ENCODE results near the gene FRAT1. TPM values are rescaled to one million over a fixed set of nuclear protein-coding genes. Genes with fewer than 3 reads are reported as not detected.

The FRAT1 gene
- total and polyA plus RNA-seq, 2 of the 13 experiments (the other 11 are each of a cell fraction or from before 2014, with no cell fraction given), result 1.7 to 2.3 TPM

DNA sequence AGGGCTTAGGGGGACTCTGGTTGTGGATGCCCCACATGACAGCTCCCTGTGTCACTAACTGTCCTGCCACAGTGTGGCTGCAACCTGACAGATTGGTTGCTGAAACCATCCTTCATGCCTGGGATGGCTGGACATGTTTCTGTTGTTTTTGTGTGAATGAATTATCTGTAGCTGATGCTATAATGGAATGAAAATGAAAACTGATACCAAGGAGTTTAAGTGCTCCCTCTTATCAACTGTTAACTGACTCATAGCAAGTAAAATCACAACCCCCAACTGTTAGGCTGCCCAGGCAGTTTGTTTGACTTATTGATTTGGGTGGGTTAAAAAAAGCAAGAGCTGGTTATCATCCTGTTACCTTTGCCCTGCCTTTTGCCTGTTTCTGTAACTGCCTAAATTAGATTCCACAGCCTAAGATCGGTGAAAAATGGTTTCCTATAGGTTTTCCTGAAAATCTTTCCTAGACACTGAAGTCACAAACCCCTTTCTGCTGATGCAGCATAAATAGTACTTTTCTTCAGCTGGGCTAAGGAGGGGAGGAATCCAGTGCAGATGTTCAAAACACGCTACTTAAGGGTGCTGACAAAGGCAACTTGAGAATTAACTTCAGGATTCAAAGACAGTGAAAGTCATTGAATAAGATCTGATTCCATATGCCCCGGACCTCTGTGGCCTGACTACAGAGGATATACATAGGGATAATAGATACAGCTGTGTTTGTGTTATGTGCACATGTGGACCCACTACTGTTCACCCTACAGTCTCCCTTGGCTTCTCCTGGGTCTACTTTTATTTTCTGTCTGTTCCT, 9.8 kb downstream of the FRAT1 start (continued):
- TF ChIP-seq, protein P1, sequence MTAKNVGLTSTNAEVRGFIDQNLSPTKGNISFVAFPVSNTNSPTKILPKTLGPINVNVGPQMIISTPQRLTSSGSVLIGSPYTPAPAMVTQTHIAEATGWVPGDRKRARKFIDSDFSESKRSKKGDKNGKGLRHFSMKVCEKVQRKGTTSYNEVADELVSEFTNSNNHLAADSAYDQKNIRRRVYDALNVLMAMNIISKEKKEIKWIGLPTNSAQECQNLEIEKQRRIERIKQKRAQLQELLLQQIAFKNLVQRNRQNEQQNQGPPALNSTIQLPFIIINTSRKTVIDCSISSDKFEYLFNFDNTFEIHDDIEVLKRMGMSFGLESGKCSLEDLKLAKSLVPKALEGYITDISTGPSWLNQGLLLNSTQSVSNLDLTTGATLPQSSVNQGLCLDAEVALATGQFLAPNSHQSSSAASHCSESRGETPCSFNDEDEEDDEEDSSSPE (CRISPR knock-in tag; IDR thresholded peaks at IDR 0.05), result peak; percentile 23; the same call in 1 of the 2 replicates
- TF ChIP-seq, protein P2, sequence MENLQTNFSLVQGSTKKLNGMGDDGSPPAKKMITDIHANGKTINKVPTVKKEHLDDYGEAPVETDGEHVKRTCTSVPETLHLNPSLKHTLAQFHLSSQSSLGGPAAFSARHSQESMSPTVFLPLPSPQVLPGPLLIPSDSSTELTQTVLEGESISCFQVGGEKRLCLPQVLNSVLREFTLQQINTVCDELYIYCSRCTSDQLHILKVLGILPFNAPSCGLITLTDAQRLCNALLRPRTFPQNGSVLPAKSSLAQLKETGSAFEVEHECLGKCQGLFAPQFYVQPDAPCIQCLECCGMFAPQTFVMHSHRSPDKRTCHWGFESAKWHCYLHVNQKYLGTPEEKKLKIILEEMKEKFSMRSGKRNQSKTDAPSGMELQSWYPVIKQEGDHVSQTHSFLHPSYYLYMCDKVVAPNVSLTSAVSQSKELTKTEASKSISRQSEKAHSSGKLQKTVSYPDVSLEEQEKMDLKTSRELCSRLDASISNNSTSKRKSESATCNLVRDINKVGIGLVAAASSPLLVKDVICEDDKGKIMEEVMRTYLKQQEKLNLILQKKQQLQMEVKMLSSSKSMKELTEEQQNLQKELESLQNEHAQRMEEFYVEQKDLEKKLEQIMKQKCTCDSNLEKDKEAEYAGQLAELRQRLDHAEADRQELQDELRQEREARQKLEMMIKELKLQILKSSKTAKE (CRISPR knock-in tag; IDR thresholded peaks at IDR 0.05; ENCODE audit: borderline replicate concordance), result peak; percentile 67; the same call in 1 of the 2 replicates
- TF ChIP-seq, protein P3, sequence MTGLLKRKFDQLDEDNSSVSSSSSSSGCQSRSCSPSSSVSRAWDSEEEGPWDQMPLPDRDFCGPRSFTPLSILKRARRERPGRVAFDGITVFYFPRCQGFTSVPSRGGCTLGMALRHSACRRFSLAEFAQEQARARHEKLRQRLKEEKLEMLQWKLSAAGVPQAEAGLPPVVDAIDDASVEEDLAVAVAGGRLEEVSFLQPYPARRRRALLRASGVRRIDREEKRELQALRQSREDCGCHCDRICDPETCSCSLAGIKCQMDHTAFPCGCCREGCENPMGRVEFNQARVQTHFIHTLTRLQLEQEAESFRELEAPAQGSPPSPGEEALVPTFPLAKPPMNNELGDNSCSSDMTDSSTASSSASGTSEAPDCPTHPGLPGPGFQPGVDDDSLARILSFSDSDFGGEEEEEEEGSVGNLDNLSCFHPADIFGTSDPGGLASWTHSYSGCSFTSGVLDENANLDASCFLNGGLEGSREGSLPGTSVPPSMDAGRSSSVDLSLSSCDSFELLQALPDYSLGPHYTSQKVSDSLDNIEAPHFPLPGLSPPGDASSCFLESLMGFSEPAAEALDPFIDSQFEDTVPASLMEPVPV (CRISPR knock-in tag; IDR thresholded peaks at IDR 0.05), result 0 out of 2 replicates have a peak, but pooled peaks have one; percentile 12
- TF ChIP-seq ZNF569 (CRISPR knock-in tag; IDR thresholded peaks at IDR 0.05; ENCODE audit: borderline replicate concordance) (no peak), CREB1 (IDR thresholded peaks at IDR 0.05) (no peak), CREB1 (CRISPR knock-in tag; IDR thresholded peaks at IDR 0.05) (peak; percentile 79), MEF2D (CRISPR knock-in tag; IDR thresholded peaks at IDR 0.05) (peak; percentile 100)
- TF ChIP-seq, protein P4, sequence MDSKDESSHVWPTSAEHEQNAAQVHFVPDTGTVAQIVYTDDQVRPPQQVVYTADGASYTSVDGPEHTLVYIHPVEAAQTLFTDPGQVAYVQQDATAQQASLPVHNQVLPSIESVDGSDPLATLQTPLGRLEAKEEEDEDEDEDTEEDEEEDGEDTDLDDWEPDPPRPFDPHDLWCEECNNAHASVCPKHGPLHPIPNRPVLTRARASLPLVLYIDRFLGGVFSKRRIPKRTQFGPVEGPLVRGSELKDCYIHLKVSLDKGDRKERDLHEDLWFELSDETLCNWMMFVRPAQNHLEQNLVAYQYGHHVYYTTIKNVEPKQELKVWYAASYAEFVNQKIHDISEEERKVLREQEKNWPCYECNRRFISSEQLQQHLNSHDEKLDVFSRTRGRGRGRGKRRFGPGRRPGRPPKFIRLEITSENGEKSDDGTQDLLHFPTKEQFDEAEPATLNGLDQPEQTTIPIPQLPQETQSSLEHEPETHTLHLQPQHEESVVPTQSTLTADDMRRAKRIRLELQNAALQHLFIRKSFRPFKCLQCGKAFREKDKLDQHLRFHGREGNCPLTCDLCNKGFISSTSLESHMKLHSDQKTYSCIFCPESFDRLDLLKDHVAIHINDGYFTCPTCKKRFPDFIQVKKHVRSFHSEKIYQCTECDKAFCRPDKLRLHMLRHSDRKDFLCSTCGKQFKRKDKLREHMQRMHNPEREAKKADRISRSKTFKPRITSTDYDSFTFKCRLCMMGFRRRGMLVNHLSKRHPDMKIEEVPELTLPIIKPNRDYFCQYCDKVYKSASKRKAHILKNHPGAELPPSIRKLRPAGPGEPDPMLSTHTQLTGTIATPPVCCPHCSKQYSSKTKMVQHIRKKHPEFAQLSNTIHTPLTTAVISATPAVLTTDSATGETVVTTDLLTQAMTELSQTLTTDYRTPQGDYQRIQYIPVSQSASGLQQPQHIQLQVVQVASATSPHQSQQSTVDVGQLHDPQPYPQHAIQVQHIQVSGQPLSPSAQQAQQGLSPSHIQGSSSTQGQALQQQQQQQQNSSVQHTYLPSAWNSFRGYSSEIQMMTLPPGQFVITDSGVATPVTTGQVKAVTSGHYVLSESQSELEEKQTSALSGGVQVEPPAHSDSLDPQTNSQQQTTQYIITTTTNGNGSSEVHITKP (CRISPR knock-in tag; IDR thresholded peaks at IDR 0.05; ENCODE audit: low read depth), result peak; percentile 86
- TF ChIP-seq, protein P5, sequence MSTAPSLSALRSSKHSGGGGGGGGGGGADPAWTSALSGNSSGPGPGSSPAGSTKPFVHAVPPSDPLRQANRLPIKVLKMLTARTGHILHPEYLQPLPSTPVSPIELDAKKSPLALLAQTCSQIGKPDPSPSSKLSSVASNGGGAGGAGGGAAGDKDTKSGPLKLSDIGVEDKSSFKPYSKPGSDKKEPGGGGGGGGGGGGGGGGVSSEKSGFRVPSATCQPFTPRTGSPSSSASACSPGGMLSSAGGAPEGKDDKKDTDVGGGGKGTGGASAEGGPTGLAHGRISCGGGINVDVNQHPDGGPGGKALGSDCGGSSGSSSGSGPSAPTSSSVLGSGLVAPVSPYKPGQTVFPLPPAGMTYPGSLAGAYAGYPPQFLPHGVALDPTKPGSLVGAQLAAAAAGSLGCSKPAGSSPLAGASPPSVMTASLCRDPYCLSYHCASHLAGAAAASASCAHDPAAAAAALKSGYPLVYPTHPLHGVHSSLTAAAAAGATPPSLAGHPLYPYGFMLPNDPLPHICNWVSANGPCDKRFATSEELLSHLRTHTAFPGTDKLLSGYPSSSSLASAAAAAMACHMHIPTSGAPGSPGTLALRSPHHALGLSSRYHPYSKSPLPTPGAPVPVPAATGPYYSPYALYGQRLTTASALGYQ (CRISPR knock-in tag; IDR thresholded peaks at IDR 0.05), result peak; percentile 84; the same call in 1 of the 2 replicates
- TF ChIP-seq, protein P6, sequence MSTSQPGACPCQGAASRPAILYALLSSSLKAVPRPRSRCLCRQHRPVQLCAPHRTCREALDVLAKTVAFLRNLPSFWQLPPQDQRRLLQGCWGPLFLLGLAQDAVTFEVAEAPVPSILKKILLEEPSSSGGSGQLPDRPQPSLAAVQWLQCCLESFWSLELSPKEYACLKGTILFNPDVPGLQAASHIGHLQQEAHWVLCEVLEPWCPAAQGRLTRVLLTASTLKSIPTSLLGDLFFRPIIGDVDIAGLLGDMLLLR (CRISPR knock-in tag; IDR thresholded peaks at IDR 0.05), result no peak
- TF ChIP-seq, protein P7, sequence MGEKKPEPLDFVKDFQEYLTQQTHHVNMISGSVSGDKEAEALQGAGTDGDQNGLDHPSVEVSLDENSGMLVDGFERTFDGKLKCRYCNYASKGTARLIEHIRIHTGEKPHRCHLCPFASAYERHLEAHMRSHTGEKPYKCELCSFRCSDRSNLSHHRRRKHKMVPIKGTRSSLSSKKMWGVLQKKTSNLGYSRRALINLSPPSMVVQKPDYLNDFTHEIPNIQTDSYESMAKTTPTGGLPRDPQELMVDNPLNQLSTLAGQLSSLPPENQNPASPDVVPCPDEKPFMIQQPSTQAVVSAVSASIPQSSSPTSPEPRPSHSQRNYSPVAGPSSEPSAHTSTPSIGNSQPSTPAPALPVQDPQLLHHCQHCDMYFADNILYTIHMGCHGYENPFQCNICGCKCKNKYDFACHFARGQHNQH (CRISPR knock-in tag; IDR thresholded peaks at IDR 0.05), result peak; percentile 40; the same call in 1 of the 2 replicates

All from HepG2 (cell line).